Activated naive CD4-positive, alpha-beta T cell treated with anti-CD3 and anti-CD28 coated beads for 36 hours (primary cell): ENCODE results near the gene SLC25A45. TPM values are rescaled to one million over a fixed set of nuclear protein-coding genes. Genes with fewer than 3 reads are reported as not detected.

Source experiments
- total RNA-seq, 2 experiments: library from RNA; stranded (reverse); gene quantifications; one replicate each; pipeline ENCODE4 v1.2.3, GENCODE V29; 2021

SLC25A45 gene
- total RNA-seq, 2 experiments from 2014 or later: 10.4 to 12.1 TPM

Other genes starting within 250 kb of the SLC25A45 start
- gene SYVN1, start 248.1 kb downstream of the SLC25A45 start, total RNA-seq: 10 to 100 TPM; 19.0 to 19.2 TPM
- gene SPDYC, start 212.4 kb downstream of the SLC25A45 start, total RNA-seq: not detected
- gene CAPN1, start 200.7 kb downstream of the SLC25A45 start, total RNA-seq: 10 to 100 TPM; 68.5 to 73.5 TPM
- gene POLA2, start 120.7 kb downstream of the SLC25A45 start, total RNA-seq: 10 to 100 TPM; 65.1 to 67.0 TPM
- 1 to 10 TPM in 1 of 2 experiments, under 1 TPM in 1; 0.57 to 1.5 TPM for gene CDC42EP2, start 67.8 kb downstream of the SLC25A45 start, total RNA-seq
- gene DPF2, start 48.8 kb downstream of the SLC25A45 start, total RNA-seq: 10 to 100 TPM; 61.3 to 63.0 TPM
- gene TIGD3, start 27.9 kb downstream of the SLC25A45 start, total RNA-seq: under 1 TPM; 0.32 to 0.62 TPM
- gene FRMD8, start 4.0 kb upstream of the SLC25A45 start, total RNA-seq: 10 to 100 TPM; 38.2 to 40.0 TPM
- gene NEAT1, start 40.2 kb upstream of the SLC25A45 start, total RNA-seq: 100 to 1,000 TPM; 693 to 750 TPM
- over 10,000 TPM; 10,460 to 10,508 TPM for gene MALAT1, start 116.4 kb upstream of the SLC25A45 start, total RNA-seq
- 10 to 100 TPM; 57.9 to 58.3 TPM for gene SCYL1, start 142.4 kb upstream of the SLC25A45 start, total RNA-seq
- 10 to 100 TPM; 39.7 to 45.7 TPM for gene LTBP3, start 175.7 kb upstream of the SLC25A45 start, total RNA-seq
- 10 to 100 TPM; 41.4 to 42.5 TPM for gene ZNRD2, start 187.8 kb upstream of the SLC25A45 start, total RNA-seq
- 10 to 100 TPM; 12.4 to 12.8 TPM for gene FAM89B, start 189.9 kb upstream of the SLC25A45 start, total RNA-seq
- 10 to 100 TPM; 51.9 to 54.6 TPM for gene EHBP1L1, start 193.4 kb upstream of the SLC25A45 start, total RNA-seq
- under 1 TPM in 1 of 2 experiments, not detected in 1; 0.35 TPM for gene KCNK7, start 213.2 kb upstream of the SLC25A45 start, total RNA-seq
- gene MAP3K11, start 231.6 kb upstream of the SLC25A45 start, total RNA-seq: 10 to 100 TPM; 28.9 to 32.7 TPM
- 10 to 100 TPM; 21.6 to 24.7 TPM for gene PCNX3, start 233.1 kb upstream of the SLC25A45 start, total RNA-seq